ENCODE data around the gene RNF123. TPM values are rescaled to one million over a fixed set of nuclear protein-coding genes. Genes with fewer than 3 reads are reported as not detected.
A peak's percentile ranks its signal among the peaks of the same experiment; 100 is the strongest.

The RNF123 gene
- total and polyA plus RNA-seq, 2 donors (not counting 3 experiments of a cell fraction or from before 2014, with no cell fraction given): 43.4 to 59.3 TPM

DNA sequence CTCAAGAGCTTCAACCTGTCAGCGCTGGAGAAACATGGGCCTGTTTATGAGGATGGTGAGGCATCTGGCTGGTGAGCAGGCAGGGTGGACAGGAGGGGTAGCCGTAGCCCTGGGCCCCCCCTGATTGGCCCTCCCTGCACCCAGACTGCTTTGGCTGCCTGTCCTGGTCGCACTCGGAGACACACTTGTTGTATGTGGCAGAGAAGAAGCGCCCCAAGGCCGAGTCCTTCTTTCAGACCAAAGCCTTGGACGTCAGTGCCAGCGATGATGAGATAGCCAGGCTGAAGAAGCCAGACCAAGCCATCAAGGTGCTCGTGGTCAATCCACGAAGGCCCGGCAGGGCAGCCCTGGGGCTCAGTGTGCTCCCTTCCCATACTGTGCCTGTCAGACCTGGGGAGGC, 13.4 kb upstream of the RNF123 start:
- Histone ChIP-seq H3K4me1 (ENCODE audit: control insufficient read depth, extremely low read depth, insufficient read depth, low read length) (peaks cover 4% of the 10 kb centered on the region), H3K36me3 (ENCODE audit: control insufficient read depth in 2 of 2, extremely low read depth in 1 of 2, insufficient read depth in 2 of 2, low read length in 2 of 2) (peaks cover 0 to 6% of the 10 kb centered on the region in 2 experiments), H4K20me1 (replicated peaks; ENCODE audit: control insufficient read depth, extremely low read depth, insufficient read depth, low read length) (no peaks in the 10 kb centered on the region), H3K9me1 (replicated peaks; ENCODE audit: control insufficient read depth, extremely low read depth, insufficient read depth, low read length) (no peaks in the 10 kb centered on the region), H2AFZ (ENCODE audit: low read depth, low read length) (no peak overlapping the region), H3K4me3 (replicated peaks in 1 of 3; ENCODE audit: insufficient read depth in 1 of 3, low read depth in 1 of 3, low read length in 3 of 3) (no peak overlapping the region), H3K4me2 (ENCODE audit: insufficient read depth, low read length) (no peak overlapping the region), H3K9ac (replicated peaks; ENCODE audit: extremely low read depth, insufficient read depth, low read length) (no peak overlapping the region), H3K27ac (ENCODE audit: insufficient read depth, low read depth, low read length) (no peak overlapping the region), H3K79me2 (ENCODE audit: control insufficient read depth, insufficient read depth, low read length) (peaks cover 3% of the 10 kb centered on the region), H3K27me3 (ENCODE audit: control insufficient read depth in 2 of 2, insufficient read depth in 2 of 2, low read length in 2 of 2) (no peaks in the 10 kb centered on the region), H3K9me3 (replicated peaks; ENCODE audit: control insufficient read depth, insufficient read depth, low read length) (no peaks in the 10 kb centered on the region)
- dilution Hi-C loops (cut with MboI; ENCODE audit: extremely low pct_ligation_motif_present, low sequenced_read_pairs) (no loop called here), intact Hi-C loops (cut with micrococcal nuclease) (no loop called here)
- POLR2A ChIA-PET: no interaction called here
- DNase-seq (ENCODE audit: low read depth, low spot score) (no peak), FAIRE-seq (no peak)
- BruUV-seq (replicated peaks): TSS peak; percentile 28
- TF ChIP-seq, protein P1, sequence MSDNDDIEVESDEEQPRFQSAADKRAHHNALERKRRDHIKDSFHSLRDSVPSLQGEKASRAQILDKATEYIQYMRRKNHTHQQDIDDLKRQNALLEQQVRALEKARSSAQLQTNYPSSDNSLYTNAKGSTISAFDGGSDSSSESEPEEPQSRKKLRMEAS (IDR thresholded peaks at IDR 0.05; ENCODE audit: insufficient read depth, insufficient read length): no peak
- TF ChIP-seq GATA2 (IDR thresholded peaks at IDR 0.05; ENCODE audit: insufficient read depth, insufficient read length, low read depth, low read length) (no peak), EZH2 (IDR thresholded peaks at IDR 0.05; ENCODE audit: borderline replicate concordance, low read depth, low read length, severe bottlenecking) (no peak), POLR2AphosphoS5 (IDR thresholded peaks at IDR 0.05; ENCODE audit: insufficient read depth, low read depth, low read length) (no peak), JUN (IDR thresholded peaks at IDR 0.05; ENCODE audit: borderline replicate concordance, insufficient read depth, insufficient read length, low read depth) (no peak), POLR2A (IDR thresholded peaks at IDR 0.05; ENCODE audit: low read depth, low read length) (no peak), FOS (IDR thresholded peaks at IDR 0.05; ENCODE audit: borderline replicate concordance, insufficient read depth, low read length) (no peak), MYC (IDR thresholded peaks at IDR 0.05; ENCODE audit: low read depth, low read length) (no peak), CTCF (IDR thresholded peaks at IDR 0.05; ENCODE audit: extremely low read depth in 1 of 2, insufficient read depth in 1 of 2, low read depth in 1 of 2, low read length in 2 of 2) (no peak)
- CTCF ChIA-PET: interaction anchor here (2.2 kb wide), 1 partner anchor 136 kb away, joined by 11 read pairs; no protein-coding TSS in a partner anchor
